Activated naive CD8-positive, alpha-beta T cell treated with anti-CD3 and anti-CD28 coated beads, Interleukin-2, amount 50 U/mL, for 16 hours (primary cell): Measurements from ENCODE around the gene FZR1.

Source experiments
- DNase-seq: peaks from one replicate; pipeline ENCODE4 v3.0.0-alpha.2; 2020; ENCODE audit warnings: low read depth, low spot score

FZR1 gene

GRCh38 chr19:3513229-3514140 lies 7.4 kb downstream of the FZR1 start:
- no peak for DNase-seq

- DNase-seq = no peak
These were observed 8.8 kb downstream of the FZR1 start for GRCh38 chr19:3514930-3515329.

GRCh38 chr19:3515891-3516422 lies 9.8 kb downstream of the FZR1 start:
- no peak for DNase-seq

- no peak for DNase-seq
These were observed 10.6 kb downstream of the FZR1 start for GRCh38 chr19:3516675-3517207.

- no peak for DNase-seq
These were observed 11.5 kb downstream of the FZR1 start for GRCh38 chr19:3517638-3518037.

- no peak for DNase-seq
These were observed 12.1 kb downstream of the FZR1 start for GRCh38 chr19:3518255-3518654.

- DNase-seq = no peak
These were observed 12.5 kb downstream of the FZR1 start for GRCh38 chr19:3518659-3519058.

- no peak for DNase-seq
These were observed 13.0 kb downstream of the FZR1 start for GRCh38 chr19:3519126-3519525.

- no peak for DNase-seq
These were observed 14.3 kb downstream of the FZR1 start for GRCh38 chr19:3520166-3521103.

GRCh38 chr19:3521104-3521445 lies 15.0 kb downstream of the FZR1 start:
- DNase-seq = no peak

GRCh38 chr19:3522421-3523360 lies 16.6 kb downstream of the FZR1 start:
- DNase-seq = no peak

GRCh38 chr19:3523361-3524077 lies 17.4 kb downstream of the FZR1 start:
- no peak for DNase-seq

- no peak for DNase-seq
These were observed 18.1 kb downstream of the FZR1 start for GRCh38 chr19:3524078-3524842.

- DNase-seq = no peak
These were observed 18.9 kb downstream of the FZR1 start for GRCh38 chr19:3524904-3525451.

- no peak for DNase-seq
These were observed 20.6 kb downstream of the FZR1 start for GRCh38 chr19:3526507-3527237.

- DNase-seq = no peak
These were observed 21.3 kb downstream of the FZR1 start for GRCh38 chr19:3527238-3527910.

- no peak for DNase-seq
These were observed 22.0 kb downstream of the FZR1 start for GRCh38 chr19:3528080-3528479.
